HG03095 (cell line): ENCODE results near the gene ERC2.

Experiments used
- ATAC-seq: cut with Tn5 transposase; IDR thresholded peaks from one replicate; pipeline ENCODE4 v1.9.1; 2021; ENCODE audit warnings: moderate library complexity; ENCODE audit not compliant: unreplicated experiment

ERC2 gene

DNA sequence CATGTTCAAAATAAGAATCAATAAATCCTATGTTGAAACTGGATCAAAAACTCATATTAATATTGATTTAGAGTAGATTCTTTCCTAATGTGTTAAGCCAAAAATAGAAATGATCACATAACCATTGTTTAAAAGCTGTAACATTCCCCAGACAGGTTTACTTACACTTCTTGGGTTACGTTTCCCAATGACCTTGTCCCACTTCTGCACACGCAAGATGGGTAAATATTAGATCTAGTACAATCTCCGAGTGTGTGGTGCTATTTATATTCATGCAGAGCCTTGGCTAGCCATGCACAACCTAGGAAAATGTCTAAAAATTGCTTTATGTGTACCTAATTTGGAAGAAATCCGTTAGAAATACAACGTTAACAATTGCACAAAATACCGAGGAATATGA is 39.6 kb downstream of the ERC2 start:
- ATAC-seq, result no peak

DNA sequence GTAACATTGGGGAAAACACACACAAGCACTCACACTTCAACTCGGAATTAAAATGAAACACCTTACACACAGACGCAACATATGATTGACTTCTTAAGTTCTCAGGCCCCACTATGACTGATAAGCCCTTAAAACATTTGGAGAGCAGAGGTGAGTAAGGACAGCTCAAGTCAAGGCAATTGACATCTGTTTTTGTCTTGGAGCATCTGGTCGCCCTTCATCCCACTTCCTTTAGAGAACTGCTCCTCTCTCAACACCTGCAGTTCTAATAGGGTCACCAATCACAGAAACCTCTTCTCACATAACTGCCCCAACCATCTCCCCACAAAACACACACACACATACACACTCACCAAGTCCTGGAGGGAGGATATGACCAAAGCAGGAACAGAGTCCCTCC is 43.4 kb downstream of the ERC2 start:
- ATAC-seq, result no peak

DNA sequence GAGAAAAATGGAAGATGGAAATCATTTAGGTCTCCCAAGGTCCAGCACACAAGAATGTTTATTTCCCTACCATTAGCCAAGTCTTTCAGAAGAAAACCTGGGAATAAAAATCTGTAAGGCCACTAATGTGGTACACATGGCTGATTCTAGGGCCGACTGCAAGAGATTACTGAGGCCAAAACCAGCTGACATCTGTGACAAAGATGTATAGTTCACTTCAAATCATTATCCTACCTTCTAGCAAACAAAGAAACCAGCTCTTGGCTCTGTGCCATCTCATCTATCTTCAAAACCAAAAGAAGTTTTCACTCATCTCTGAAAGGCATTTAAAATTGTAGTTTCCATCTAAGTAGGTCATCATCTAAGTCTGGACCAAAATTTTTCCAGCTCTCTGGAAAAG is 43.9 kb downstream of the ERC2 start:
- ATAC-seq, result no peak

DNA sequence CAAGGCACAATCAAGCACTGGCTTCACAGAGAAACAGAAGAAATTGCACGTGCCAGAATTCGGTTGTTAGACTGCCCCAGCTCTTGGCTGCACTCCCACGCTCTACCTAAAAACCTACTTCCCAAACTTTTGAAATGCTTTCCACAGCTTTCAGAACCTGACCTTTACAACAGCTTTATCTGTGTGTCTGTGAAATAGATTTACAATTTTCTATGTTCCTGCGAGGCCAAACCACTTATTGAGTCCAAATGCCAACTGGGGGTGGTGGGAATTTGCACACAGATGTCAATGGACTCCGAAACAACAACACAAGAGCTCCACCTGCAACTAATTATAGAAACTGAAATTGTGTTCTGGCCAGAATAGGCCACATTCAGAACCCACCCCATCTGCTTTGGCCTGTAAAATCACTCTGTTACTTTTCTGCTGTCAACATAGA is 44.6 kb downstream of the ERC2 start:
- ATAC-seq, result no peak

DNA sequence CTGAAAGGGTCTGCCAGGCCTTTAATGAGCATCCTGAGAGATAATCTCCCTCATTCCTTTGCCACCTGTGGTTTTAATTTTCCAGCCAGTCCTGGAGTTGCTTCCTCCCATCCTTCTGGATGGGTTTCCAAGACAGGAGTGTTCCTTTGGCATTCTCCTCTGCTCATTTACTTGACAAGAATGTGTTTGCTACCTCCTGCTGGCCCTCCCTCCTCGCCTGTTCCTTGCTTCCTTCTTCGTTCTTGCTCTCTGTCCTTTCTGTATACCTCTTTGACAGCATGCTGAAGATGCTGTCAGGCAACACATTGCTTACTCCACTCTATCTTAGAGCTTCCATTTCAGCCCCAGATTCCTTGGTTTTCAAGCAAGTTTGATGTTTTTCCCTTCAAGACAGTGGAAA is 46.0 kb downstream of the ERC2 start:
- no peak for ATAC-seq

DNA sequence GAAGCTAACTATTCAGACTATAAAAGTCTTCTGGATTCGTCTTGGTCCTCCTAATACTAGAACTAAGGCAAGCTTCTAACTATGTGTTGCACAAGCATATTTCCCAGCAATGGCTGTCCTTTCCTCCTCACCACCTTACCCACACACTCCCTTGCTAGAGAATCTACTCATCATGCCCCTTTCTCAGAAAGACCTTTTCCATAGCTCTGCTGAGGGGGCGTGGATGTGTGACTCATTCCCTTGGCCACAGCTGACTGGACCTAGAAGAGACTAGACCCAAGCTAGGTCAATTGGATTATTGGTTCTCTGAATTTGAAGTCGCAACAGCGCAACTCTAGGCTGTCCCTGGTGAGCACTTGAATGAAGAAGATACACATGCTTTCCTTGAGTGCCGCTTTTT is 47.1 kb downstream of the ERC2 start:
- ATAC-seq, result no peak

DNA sequence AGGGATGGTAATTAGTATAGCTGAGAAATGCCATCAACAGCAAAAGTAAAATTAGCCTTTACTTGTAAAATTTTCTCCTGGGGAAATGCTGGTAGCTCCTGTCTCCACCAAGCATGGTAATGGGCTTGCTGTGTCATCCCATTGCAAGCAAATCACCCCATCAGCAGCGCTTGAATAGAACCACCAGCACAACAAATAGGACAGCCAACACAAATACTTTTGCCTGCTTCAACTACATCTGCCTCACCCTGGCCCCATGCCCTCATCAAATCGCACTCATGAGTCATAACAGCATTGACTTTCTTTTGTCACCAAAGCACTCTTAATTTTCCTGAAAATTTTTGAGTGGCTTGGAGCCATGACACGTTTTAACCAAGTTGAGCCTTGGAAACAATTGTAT is 52.6 kb downstream of the ERC2 start:
- ATAC-seq, result no peak

DNA sequence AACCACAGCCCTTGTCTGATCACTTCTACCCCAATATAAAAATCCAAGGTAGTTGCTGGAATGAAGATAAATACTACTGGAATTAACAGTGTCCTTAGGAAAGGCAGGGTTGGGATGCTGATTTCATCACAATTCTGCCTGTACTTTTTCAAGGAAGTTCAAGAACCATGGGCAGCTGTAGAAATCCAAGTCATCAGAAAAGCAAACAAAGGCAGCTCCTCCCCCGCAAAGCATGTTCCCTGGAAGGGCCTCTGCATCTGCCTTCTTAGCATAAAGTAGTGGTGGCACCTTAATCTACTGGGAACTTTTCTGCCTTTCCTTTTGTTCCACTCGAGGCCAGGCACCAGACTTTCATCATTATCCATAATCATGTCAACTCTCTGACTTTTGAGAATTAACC is 54.4 kb downstream of the ERC2 start:
- ATAC-seq, result no peak

DNA sequence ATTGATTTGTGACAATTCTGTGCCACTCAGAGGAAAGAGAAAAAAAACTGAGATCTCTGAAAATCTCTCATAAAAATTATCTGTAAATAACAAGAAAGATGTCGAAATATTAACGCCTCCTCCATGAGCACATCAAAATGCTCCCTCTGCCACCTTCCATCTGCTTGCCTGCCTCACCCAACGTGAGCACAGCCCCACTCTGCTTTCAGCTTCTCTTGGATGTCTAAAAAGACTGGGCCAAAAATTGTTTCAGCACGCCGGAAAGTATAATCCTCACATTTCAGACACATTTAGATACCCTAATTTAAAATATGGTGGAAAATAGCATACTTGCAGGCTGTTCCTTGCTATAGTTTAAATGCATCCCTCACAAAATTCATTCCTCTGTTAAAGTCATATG is 57.1 kb downstream of the ERC2 start:
- no peak for ATAC-seq

DNA sequence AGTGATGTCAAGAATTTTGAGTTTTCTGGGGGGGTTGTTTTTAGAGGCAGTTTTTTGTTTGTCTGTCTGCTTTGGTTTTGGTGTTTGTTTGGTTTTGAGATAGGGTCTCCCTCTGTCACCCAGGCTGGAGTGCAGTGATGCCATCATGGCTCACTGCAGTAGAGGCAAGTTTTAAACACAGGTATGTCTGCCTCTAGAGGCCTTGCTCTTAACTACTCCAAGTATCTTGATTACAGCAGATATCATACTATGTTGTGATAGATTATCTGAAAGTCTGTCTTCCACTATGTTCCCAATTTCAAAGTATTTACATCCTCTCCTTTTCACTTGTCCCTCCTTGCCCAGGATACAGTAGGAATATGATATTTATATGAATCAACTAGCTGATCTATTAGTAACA is 57.7 kb downstream of the ERC2 start:
- ATAC-seq, result no peak

DNA sequence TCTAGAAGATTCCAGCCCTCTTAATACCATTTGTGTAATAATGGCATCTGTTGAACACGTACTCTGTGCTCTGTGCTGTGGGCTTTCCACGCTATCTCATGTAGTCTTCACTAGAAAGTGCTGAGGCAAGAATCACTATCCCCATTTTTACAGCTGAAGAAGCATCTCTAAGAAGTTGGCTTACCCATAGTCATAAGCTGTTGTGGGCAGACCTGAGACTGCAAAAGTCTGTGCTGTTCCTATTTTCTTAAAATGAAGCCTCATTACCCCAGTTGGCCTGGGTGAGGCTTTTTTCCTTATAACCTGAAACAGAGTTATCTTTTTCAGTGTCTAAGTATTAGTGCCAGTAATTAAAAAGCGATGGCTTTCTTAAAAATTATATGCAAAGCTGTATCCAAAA is 58.5 kb downstream of the ERC2 start:
- no peak for ATAC-seq

DNA sequence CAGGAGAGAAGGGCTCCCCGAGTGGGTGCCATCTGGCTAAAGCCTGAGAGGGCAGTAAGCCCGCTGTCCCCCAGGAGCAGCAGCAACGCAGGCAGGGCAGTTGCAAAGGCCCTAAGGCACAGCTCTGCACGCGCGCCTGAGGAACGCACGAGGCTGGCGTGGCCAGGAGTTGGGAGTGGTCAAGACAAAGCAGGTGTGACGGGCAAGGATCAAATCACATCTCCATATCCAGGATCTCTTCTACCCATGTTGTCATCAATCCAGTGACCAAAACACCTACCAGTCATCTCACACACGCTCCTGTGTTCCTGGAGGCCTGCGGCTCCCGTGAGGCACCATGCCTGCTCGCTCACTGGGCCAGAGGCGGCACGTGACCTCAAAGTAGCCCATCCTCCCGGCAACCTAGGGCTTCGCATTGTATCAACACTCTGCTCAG is 59.5 kb downstream of the ERC2 start:
- ATAC-seq, result no peak

DNA sequence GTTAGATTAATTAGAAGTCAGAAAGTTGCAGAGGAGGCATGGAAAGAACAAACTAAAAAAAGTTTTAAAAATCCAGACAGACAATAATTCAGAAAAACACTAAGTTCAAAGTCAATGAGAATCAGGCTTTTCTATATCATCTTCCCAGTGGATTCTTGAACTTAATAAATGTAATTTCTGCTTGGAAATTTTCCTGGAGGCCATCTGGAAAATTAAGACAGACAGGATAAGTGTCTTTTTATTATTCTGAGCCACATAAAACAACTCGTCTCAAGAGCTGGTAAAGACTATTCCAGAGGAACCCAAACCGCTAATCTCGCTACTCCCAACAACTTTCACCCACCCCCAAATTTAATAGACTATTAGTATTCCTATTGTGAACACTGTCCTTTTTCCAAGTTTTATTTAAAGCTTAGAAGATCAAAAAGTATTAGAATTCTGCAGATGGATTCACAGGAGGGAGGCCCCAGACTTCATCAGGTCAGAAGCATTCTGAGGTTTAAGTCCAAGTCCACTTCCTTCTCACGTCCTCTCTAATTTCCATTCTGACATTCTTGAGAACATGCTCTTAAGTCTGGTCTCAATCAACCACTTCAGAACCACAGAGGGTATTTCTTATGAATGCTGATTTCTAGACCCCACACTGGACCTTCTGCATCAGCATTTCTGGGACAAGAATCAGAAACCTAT is 61.3 kb downstream of the ERC2 start:
- ATAC-seq, result no peak

DNA sequence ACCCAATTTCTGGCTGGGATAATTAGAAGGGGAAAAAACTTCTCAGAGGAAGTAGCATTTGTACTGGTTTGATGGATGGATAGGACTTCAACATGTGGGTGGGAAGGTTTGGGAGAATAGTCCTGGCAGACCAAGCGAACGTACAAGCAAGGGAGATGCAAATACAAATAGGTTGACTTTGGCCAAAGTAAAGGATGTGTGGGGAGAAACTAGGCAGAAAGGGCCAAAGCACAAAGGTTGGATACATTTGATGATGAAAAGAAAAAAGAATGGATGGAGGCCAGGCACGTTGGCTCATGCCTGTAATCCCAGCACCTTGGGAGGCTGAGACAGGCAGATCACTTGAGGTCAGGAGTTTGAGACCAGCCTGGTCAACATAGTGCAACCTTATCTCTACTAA is 63.4 kb downstream of the ERC2 start:
- no peak for ATAC-seq

DNA sequence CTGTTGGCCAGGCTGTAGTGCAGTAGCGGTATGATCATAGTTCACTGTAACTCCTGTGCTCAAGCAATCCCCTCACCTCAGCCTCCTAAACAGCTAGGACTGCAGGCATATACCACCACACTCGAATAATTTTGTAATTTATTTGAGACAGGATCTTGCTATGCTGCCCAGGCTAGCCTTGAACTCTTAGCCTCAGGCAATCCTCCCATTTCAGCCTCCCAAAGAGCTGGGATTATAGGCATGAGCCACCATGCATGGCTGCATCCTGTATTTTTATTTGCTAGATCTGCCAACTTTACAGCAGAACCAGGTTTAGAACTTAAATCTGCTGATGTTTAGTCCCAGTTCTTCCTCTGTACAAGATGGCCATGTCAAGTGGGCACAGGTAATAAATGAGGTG is 69.6 kb downstream of the ERC2 start:
- ATAC-seq, result no peak

DNA sequence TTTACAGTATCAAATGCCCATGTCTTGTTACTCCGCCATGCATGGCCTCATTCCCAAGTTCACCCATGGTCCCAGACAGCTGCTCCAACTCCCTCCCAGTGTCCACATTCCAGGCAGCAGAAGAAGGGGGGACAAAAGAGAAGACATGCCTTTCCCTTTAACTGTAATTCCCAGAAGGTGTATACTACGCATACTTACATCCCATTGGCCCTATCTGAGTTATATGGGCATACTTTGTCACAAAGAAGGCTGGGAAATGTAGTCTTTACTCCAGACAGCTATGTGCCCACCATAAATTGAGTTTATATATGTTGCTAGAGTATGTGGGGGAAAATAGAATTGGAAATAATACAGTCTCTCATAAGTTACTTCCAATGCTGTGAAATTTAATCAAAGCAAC is 70.5 kb downstream of the ERC2 start:
- no peak for ATAC-seq

DNA sequence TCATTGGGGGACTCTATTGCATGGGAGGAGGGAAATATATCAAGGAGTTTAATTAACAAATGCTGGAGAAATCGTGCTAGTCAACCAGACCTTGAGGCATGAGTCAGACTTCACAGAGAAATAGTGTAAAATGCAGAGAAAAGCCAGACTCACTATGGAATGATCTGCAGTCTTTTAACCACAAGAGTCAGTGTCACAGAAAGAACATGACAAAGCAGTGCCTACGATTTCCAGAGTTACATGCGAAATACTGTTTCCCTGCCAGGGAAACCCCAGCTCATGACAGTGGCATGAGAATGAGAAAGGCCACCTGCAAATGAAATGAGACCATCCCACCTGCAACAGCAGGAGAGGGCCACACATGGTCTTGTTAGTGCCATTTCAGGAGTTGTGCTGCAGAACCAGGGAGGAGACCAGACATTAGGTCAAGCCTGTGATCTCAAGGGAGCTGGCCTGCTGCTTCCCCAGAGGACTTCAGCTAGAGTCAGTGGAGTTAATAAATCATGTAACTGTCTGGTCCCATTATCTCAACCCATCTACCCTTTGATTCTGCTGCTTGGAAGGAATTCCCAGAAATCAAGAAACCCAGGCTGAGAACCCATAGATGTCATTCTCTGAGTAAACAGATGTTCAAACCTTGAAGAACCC is 79.0 kb downstream of the ERC2 start:
- no peak for ATAC-seq

DNA sequence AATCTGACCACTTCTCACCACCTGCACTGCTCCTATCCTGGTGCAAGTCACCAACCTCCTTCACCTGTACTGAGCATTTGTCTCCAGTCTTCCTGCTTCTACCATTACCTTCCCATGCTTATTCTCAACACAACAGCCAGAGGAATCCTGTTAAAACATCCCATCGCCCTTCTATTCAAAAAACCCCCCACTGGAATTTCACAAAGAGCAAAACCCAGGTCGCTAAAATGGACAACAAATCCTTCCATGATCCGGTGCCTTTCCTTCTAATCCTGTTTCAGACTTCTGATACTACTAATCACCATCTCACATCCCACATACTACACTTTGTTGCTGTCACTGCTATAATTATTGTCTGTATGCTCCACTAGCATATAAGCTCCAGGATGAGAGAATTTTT is 85.2 kb downstream of the ERC2 start:
- ATAC-seq, result no peak

DNA sequence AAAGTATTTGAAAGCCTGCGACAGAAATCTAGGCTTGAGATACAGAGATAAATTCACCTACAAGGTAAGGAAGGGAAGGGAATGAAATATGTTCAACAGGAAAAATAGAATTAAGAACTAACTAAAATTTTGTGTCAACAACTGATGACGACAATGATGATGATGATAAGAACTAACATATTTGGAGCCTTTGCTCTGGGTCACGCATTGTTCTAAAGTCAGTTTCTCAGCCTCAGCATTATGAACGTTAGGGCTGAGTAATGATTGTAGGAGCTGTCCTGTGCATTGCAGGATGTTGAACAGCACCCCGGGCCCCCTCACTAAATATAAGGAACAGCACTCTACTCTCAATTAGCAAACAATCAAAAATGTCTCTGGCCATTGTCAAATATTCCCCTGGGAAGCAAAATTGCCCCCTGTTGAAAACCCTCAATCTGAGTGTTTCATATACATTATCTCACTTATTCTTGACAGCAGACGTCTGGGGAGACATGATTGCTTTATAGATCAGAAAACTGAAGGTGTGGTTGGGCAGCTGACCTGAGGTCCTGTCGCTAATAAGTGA is 88.5 kb downstream of the ERC2 start:
- no peak for ATAC-seq

DNA sequence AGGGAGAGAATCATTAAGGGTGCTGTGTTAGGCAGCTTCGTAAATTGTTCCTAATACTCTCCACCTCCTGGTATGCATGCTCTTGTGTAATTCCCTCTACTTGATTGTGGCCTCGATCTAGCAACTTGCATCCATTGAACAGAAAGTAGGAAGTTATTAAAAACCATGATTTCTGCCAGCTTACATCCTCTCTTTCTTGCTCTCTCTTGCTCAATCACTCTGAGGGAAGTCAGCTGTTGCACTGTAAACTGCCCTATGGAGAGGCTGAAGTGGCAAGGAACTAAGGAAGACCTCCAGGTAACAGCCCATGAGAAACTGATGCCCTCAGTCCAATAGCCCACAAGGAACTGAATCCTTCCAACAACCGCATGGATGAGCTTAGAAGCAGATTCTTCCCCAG is 92.6 kb downstream of the ERC2 start:
- ATAC-seq, result no peak

DNA sequence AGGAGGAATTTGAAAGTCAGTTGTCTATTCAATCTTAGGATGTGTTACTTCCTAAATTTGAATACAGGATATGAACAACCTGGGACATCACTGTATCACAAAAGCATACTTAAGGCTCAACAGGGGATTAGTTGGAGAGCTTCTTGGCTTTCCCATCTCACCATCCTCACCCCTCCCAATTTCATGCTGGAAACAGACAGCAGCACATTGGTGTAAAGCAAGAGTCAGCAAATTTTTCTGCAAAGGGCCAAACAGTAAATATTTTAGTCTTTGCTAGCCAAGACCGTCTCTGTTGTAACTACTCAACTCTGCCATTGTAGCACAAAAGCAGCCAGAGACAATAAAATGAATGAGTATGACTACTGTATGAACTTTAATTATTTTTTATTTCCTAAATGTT is 94.9 kb downstream of the ERC2 start:
- ATAC-seq, result no peak

DNA sequence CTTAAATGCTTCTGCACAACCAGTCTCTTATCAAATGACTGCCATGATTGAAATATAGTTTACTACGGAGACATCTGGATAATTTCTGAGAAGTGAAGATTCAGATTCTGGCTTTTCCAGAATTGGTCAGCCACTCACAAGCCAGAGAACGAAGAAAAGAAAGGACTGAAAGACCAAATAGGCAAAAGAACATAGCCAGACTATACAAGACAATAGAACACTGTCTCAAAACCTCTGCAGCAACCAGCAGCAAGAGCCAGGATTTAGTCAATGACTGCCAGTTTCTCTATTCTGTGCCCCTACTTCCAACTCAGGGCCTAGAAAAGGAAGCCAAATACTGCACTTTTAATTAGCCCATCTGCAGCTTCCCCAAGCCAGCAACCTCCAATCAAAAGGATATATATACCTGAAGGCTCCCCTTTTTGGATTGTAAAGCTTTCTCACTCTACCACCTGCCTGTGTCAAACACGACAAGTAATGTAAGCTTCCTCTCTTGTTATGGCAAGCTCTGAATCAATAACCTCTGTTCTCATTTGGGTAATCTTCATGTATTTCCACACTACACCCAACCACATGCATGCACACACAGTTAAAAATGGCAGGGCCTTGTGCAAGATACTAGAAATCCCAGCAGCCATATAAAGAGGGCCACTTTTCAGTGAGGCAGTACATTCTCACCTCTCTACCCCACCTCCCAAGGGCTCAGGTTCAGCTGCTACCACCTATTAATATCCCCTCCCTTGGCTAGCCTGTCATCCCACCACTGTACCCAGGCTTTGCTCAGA is 97.1 kb downstream of the ERC2 start:
- ATAC-seq, result no peak
